IgD-negative memory B cell (primary cell): ENCODE results near the gene CSNK2A3. TPM values are rescaled to one million over a fixed set of nuclear protein-coding genes. Genes with fewer than 3 reads are reported as not detected.
"Not testable (repeated sequence)": the region's sequence is repeated elsewhere in the genome, so short reads cannot be mapped to it uniquely, and the experiment has no call there.

Experiments used
- H3K27ac Mint-ChIP-seq, 3 donors: one replicate each; pipeline ENCODE4 v1.8.0; 2020 to 2022; ENCODE audit warnings: mild to moderate bottlenecking in 3 of 3, mixed read lengths in 3 of 3, moderate library complexity in 1 of 3
- H3K27me3 Mint-ChIP-seq: one replicate; pipeline ENCODE4 v1.8.0; 2021; ENCODE audit warnings: mixed read lengths
- H3K36me3 Mint-ChIP-seq: one replicate; pipeline ENCODE4 v1.8.0; 2020; ENCODE audit warnings: mild to moderate bottlenecking, mixed read lengths
- H3K4me1 Mint-ChIP-seq, 3 donors: one replicate each; pipeline ENCODE4 v1.8.0; 2020 to 2022; ENCODE audit warnings: mixed read lengths in 3 of 3, mild to moderate bottlenecking in 1 of 3
- H3K4me3 Mint-ChIP-seq, 4 donors: one replicate each; pipeline ENCODE4 v1.8.0; 2020 to 2022; ENCODE audit warnings: mild to moderate bottlenecking in 4 of 4, mixed read lengths in 4 of 4, moderate library complexity in 3 of 4
- H3K9me3 Mint-ChIP-seq, 3 donors: one replicate each; pipeline ENCODE4 v1.8.0; 2020 to 2021; ENCODE audit warnings: mixed read lengths in 3 of 3, mild to moderate bottlenecking in 1 of 3
- polyA plus RNA-seq: library from polyadenylated mRNA; unstranded; fragments of 300-500 nt; fragmentation: Illumina TruSeq; gene quantifications from one replicate; pipeline ENCODE4 v1.2.3, GENCODE V29; 2021

Gene CSNK2A3
- polyA plus RNA-seq, 1 donor from 2014 or later: 1.3 TPM

DNA sequence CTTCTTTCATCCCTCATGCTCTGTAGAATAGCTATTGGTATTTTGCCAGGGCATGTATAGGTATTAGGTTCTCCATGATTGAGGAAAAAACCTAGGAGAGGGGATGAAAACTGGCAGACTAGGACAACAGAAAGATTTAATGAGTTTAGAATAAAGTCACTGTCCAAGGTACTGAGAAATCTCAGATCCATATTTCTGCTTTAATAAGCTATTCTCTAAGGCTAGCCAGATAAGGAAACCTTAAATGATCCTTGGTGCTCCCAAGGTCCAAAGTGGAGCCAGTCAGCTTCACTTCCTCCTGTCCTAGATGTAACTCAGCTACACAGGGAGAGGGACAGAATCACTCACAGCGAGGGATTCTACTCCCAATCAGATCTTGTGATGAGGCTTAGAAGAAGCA lies 13.7 kb upstream of the CSNK2A3 start:
- no peak overlapping the region for H3K4me3 Mint-ChIP-seq
- H3K27ac Mint-ChIP-seq: no peak overlapping the region
- H3K9me3 Mint-ChIP-seq: peaks cover 2 to 12% (median 9%) of the 10 kb centered on the region in 3 donors
- no peaks in the 10 kb centered on the region for H3K4me1 Mint-ChIP-seq
- peaks cover 2% of the 10 kb centered on the region for H3K27me3 Mint-ChIP-seq
- H3K36me3 Mint-ChIP-seq: no peaks in the 10 kb centered on the region

DNA sequence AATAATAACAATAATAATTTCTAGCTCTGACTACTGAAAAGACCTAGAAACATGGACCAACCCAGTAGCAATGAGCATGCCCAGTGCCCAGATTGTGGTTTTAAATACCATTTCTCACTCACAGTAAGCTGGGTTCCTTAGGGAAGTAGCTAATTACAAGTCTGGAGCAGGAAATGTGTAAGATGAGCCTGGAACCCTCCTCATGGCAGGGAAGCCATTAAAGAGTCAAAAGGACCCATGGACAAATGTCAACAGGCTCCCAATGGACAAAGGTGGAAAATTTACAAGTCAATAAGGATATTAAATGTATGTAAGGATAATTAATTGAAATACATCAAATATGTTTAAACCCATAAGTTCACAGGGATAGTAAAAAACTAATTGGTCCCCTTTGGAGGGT lies 10.6 kb upstream of the CSNK2A3 start:
- H3K36me3 Mint-ChIP-seq: no peaks in the 10 kb centered on the region
- H3K9me3 Mint-ChIP-seq: peaks cover 2 to 9% (median 5%) of the 10 kb centered on the region in 3 donors
- H3K4me3 Mint-ChIP-seq: no peak overlapping the region
- H3K27ac Mint-ChIP-seq: no peak overlapping the region
- no peaks in the 10 kb centered on the region for H3K4me1 Mint-ChIP-seq
- peaks cover 4% of the 10 kb centered on the region for H3K27me3 Mint-ChIP-seq

DNA sequence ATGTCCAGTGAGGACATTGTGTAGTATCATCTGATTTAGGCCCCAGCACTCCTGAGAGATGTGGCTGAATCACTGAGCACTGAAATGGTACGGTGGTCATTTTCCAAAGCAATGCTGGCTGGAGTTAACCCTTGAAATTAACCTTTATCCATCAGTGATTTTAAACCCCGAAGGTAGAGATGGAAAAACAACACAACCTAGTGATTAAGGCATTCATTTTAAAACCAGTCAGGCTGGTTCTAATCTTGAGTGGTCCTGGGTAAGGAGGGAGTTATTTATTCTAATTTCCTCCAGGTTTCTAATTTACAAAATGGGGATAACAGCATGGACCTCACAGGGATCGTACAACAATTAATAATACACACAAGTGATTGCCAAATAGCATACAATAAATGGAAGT lies 6.6 kb upstream of the CSNK2A3 start:
- Mint-ChIP-seq H3K27ac (peak overlapping the region in 1 of 3 donors; percentile 47), H3K4me3 (no peak overlapping the region), H3K4me1 (no peaks in the 10 kb centered on the region), H3K36me3 (peaks cover 2% of the 10 kb centered on the region), H3K9me3 (no peaks in the 10 kb centered on the region), H3K27me3 (peaks cover 5% of the 10 kb centered on the region)

DNA sequence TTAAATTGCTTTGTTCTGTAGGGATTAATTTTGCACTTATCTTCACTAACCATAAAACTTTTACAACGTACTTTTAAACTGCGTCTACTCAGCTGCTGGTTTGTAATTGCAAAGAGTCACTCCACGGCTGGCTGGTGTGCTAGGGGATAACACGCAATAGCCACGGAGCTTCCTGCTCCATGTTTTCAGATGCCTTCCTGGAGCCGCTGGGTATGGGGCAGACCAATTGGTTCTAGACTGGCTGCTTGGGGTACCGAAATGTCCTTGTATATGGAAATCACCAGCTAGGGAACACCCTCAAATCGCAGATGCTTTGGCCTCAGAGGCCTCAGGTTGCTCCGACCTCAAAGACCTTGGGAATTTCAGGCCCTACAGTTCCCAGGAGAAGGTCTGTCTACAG lies 3.8 kb upstream of the CSNK2A3 start:
- no peak overlapping the region for H3K4me3 Mint-ChIP-seq
- no peaks in the 10 kb centered on the region for H3K4me1 Mint-ChIP-seq
- H3K27me3 Mint-ChIP-seq: peaks cover 4% of the 10 kb centered on the region
- no peaks in the 10 kb centered on the region for H3K9me3 Mint-ChIP-seq
- H3K27ac Mint-ChIP-seq: no peak overlapping the region
- peaks cover 2% of the 10 kb centered on the region for H3K36me3 Mint-ChIP-seq

DNA sequence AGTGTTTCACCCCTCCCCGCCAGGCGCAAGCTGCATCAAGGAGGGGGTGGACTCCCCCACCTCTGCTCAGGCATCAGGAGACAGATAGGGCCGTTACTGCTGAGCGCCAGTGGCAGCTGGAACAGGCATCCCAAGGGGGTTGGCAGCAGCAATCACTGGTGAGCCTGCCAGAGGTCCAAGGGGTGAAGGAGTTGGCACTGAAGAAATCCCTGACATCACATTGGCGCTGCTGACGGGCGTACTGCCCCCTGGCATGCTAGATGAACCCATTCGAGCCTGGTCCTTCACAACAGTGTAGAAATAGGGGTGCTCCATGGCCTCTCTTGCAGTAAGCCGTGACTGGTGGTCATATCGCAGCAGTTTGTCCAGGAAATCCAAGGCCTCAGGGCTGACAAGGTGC lies 1.2 kb downstream of the CSNK2A3 start:
- H3K9me3 Mint-ChIP-seq, H3K27ac Mint-ChIP-seq, H3K4me3 Mint-ChIP-seq, H3K36me3 Mint-ChIP-seq, H3K4me1 Mint-ChIP-seq, H3K27me3 Mint-ChIP-seq: not testable (repeated sequence)

DNA sequence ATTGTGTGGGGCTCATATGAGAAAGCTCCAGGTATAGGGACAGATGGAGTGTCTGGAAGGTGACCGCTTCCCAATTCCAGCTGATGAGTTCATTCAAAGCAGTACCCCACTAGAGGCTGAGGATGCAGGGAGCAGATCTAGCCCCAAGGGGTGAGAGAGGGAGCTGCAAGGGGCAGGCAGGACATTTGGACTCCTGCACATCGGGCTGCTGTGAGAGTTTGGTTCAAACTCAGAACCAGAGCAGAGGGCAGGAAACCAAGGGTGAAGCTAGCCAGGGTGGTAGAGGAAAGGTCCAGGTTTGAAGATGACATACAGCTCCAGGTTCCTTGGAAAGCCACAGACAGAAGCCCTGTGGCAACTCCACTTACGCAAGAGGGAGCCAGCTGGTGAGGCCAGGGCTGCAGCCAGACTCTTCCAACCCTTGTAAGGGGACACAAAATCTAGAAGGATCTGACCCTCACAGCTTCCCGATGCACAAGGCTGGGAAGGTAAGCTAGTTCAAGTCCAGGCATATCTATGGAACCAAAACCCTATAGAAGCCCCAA lies 1.9 kb downstream of the CSNK2A3 start:
- H3K27ac Mint-ChIP-seq: no peak overlapping the region
- H3K36me3 Mint-ChIP-seq: no peaks in the 10 kb centered on the region
- no peak overlapping the region for H3K4me3 Mint-ChIP-seq
- H3K4me1 Mint-ChIP-seq: no peaks in the 10 kb centered on the region
- no peaks in the 10 kb centered on the region for H3K9me3 Mint-ChIP-seq
- peaks cover 3% of the 10 kb centered on the region for H3K27me3 Mint-ChIP-seq

DNA sequence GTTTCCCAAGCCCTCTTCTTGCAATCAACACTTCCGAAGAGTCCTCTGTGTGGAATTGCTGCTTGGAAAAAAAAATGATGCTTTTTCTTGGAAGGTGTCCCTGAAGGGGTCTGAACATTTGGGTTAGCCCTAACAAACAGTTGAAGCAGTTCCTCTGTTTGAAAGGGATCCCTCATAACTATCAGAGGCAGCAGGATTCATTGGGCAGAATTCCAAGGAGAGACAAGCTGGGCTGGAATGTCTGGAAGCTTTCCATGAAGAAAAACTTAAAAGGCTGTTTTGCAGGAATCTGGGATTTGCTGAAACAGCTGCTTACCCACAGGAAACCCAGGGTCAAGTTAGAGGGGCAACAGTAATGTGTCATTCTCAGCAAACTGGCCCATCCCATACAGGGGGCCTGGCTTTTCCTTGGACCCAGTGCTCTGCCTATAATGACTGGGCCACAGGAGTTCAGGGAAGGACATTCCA lies 3.1 kb downstream of the CSNK2A3 start:
- no peaks in the 10 kb centered on the region for H3K36me3 Mint-ChIP-seq
- no peaks in the 10 kb centered on the region for H3K4me1 Mint-ChIP-seq
- H3K27ac Mint-ChIP-seq: no peak overlapping the region
- H3K4me3 Mint-ChIP-seq: no peak overlapping the region
- peaks cover 3% of the 10 kb centered on the region for H3K27me3 Mint-ChIP-seq
- no peaks in the 10 kb centered on the region for H3K9me3 Mint-ChIP-seq

DNA sequence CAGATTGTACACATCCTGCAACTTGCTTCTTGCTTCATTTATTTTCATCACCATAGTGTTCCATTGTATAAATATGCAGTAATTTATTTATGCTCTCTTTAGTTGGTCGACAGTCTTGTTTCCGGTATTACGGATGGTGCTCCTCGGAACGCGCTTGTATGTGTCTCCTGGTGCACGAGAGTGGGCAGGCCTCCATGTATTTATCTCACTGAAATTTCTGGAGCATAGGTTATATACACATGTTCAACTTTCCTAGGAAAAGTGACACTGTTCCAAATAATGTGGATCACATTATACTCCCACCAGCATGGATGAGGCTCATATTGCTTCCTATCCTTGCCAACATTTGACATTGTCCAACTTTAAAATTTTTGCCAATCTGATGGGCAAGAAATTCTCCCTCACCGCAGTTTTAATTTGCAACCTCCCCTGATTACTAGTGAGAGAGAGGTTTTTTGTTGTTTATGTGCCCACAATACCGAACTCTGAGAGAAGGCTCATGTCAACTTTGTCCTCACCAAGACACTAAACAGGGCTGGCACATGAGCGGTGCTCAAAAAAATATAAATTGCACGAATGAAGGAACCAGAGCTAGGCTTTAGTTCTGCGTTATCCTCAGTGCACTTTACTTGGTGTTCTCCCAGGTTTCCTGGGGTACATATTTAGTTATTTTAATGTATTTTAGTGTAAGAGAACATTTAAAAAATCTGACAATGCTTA lies 3.8 kb downstream of the CSNK2A3 start:
- H3K27ac Mint-ChIP-seq: no peak overlapping the region

DNA sequence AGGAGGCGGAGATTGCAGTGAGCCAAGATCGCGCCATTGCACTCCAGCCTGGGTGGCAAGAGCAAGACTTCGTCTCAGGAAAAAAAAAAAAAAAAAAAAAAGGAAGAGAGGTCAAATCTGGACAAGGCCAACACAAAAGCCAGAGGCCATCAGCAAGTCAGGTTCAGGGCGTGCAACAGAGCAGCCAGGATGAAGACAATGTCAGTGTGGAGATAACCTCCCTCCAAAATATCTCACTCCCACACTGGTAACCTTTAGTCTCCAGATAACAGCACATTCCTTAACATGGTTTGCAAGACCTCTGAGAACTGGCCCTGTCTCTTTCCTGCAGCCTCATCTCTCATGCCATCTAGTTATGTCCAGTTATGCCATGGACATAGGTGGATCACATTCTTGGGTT lies 4.7 kb downstream of the CSNK2A3 start:
- no peaks in the 10 kb centered on the region for H3K4me1 Mint-ChIP-seq
- peaks cover 2% of the 10 kb centered on the region for H3K27me3 Mint-ChIP-seq
- no peak overlapping the region for H3K4me3 Mint-ChIP-seq
- no peak overlapping the region for H3K27ac Mint-ChIP-seq
- no peaks in the 10 kb centered on the region for H3K36me3 Mint-ChIP-seq
- H3K9me3 Mint-ChIP-seq: peaks cover 0 to 1% (median 0%) of the 10 kb centered on the region in 3 donors

More for the DNA sequence above, 3.8 kb downstream of the CSNK2A3 start:
- Mint-ChIP-seq H3K9me3 (peaks cover 0 to under 1% (median 0%) of the 10 kb centered on the region in 3 donors), H3K36me3 (no peaks in the 10 kb centered on the region), H3K27me3 (peaks cover 2% of the 10 kb centered on the region), H3K4me1 (no peaks in the 10 kb centered on the region), H3K4me3 (no peak overlapping the region)

DNA sequence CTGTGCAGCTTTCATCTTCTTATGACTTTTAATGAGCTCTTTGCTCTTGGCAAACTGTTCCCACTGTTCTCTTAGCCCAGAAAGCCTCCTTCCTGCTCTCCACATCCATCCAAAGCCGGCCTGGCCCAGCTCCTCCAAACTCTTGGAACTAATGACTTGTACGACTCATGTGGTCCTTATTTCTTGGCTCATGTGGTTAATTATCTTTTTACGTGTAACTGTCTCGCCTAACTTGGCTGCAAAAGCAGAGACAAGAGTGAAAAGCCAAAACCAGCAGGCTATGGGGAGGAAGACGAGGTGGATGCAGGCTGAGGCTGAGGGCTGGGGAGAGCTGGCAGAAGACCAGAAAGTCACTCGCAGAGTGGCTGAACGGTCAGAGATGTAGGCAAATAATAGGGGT lies 5.5 kb downstream of the CSNK2A3 start:
- no peaks in the 10 kb centered on the region for H3K36me3 Mint-ChIP-seq
- H3K9me3 Mint-ChIP-seq: peaks cover 0 to 1% (median 0%) of the 10 kb centered on the region in 3 donors

DNA sequence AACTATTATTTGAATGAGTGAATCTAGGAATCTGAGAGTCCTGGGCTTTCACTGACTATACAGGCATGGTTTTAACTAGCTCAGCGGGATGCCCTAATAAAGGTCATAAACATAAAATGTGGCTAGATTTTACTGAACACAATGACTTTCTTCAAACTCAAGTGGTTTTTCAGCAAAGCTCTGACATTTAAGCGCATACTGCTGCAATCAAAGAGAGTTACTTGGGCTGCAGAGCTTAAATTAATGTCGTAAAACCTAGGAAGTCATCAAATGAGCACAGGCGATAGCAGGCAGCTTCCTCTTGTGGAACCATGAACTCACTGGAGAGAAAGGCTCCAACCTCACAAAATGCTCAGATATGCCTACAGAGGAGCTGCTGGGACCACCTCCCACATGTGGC lies 6.7 kb downstream of the CSNK2A3 start:
- no peaks in the 10 kb centered on the region for H3K36me3 Mint-ChIP-seq
- H3K4me3 Mint-ChIP-seq: no peak overlapping the region
- no peak overlapping the region for H3K27ac Mint-ChIP-seq
- H3K27me3 Mint-ChIP-seq: peaks cover 2% of the 10 kb centered on the region
- peaks cover 0 to 1% (median 0%) of the 10 kb centered on the region in 3 donors for H3K9me3 Mint-ChIP-seq
- H3K4me1 Mint-ChIP-seq: no peaks in the 10 kb centered on the region

More for the DNA sequence above, 5.5 kb downstream of the CSNK2A3 start:
- H3K27me3 Mint-ChIP-seq: peaks cover 2% of the 10 kb centered on the region
- no peak overlapping the region for H3K27ac Mint-ChIP-seq
- no peak overlapping the region for H3K4me3 Mint-ChIP-seq
- no peaks in the 10 kb centered on the region for H3K4me1 Mint-ChIP-seq

DNA sequence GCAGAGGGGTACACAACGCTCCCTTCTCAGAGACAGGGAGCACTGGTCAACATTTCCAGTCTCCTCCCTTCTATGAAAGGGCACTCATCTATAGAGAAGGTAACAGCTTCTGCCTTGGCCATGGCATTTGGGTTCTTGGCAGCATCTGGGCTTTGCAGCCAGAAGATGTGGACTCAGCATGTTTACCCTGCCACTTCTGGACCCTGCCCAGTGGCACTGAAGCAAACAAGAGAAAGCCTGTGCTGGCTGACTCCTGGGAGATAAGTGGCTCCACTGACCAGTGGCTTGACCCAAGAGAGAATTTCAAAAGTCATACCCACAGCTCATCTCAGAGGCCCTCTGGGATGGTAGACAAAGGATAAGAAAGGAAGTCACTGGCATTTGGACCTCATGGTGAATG lies 8.0 kb downstream of the CSNK2A3 start:
- H3K4me1 Mint-ChIP-seq: no peaks in the 10 kb centered on the region
- no peak overlapping the region for H3K4me3 Mint-ChIP-seq
- peaks cover 0 to 1% (median 0%) of the 10 kb centered on the region in 3 donors for H3K9me3 Mint-ChIP-seq
- no peaks in the 10 kb centered on the region for H3K36me3 Mint-ChIP-seq
- no peaks in the 10 kb centered on the region for H3K27me3 Mint-ChIP-seq
- H3K27ac Mint-ChIP-seq: no peak overlapping the region

DNA sequence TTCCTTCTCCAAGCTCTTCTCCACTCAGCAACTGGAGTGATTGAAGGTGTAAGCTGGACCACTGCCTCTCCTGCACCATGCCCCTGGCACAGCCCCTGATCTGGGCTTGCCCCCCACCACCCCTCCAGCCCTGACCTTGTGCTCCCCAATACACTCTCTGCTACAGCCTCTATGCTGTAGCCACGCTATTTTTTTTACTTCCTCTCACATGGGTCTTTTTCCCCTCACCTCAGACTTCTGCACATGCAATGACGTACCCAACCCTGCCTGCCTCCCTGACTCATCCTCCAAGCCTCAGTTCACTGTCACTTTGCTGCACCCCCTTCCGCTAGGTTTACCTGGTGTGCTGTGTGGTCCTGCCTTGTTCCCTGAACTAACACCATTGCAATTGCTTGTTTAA lies 9.0 kb downstream of the CSNK2A3 start:
- Mint-ChIP-seq H3K27ac (no peak overlapping the region), H3K36me3 (no peaks in the 10 kb centered on the region), H3K9me3 (peaks cover 0 to 1% (median 0%) of the 10 kb centered on the region in 3 donors), H3K27me3 (no peaks in the 10 kb centered on the region), H3K4me3 (no peak overlapping the region), H3K4me1 (peaks cover 0 to 2% (median 0%) of the 10 kb centered on the region in 3 donors)

DNA sequence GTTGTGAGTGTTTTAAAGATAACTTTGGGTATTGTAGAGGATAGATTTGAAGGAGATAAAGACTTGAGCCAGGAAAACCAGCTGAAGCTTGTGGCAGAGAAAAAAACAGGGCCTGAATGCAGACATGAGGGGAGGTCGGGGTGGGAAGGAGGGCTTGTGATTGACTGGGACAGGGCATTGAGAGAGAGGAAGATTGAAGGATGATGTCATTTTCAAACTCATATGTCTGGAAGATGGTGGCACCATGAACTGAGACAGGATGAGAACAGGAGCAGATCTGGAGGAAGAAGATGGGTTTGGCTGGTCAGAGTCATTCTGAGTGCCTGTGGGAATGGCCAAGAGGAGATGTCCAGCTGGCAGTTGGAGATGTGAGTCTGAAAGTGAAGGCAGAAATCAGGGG lies 14.7 kb downstream of the CSNK2A3 start:
- H3K4me1 Mint-ChIP-seq: peaks cover 0 to 4% (median 4%) of the 10 kb centered on the region in 3 donors
- no peak overlapping the region for H3K27ac Mint-ChIP-seq
- H3K9me3 Mint-ChIP-seq: no peaks in the 10 kb centered on the region
- H3K36me3 Mint-ChIP-seq: no peaks in the 10 kb centered on the region
- H3K27me3 Mint-ChIP-seq: peaks cover 6% of the 10 kb centered on the region
- H3K4me3 Mint-ChIP-seq: no peak overlapping the region

DNA sequence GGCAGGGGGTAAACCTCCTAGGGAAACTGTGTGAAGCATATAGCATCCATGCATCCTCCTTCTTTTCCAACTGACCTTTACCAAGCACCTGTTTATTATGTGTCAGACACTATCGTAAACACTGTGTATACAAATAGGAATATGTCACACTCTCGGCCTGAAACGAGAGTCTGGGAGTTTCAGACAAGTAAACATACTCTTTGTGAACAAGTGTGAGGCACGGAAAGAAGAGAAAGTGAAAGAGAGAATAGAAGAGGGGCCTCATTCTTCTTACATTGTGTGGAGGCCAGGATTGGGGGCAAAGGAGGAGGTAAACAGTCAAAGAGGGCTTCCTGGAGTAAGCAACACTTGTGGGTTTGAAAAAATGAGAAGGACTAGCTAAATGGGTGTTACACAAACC lies 16.4 kb downstream of the CSNK2A3 start:
- Mint-ChIP-seq H3K4me1 (peaks cover 0 to 4% (median 4%) of the 10 kb centered on the region in 3 donors), H3K36me3 (no peaks in the 10 kb centered on the region), H3K4me3 (no peak overlapping the region), H3K27ac (no peak overlapping the region), H3K27me3 (peaks cover 6% of the 10 kb centered on the region), H3K9me3 (no peaks in the 10 kb centered on the region)

DNA sequence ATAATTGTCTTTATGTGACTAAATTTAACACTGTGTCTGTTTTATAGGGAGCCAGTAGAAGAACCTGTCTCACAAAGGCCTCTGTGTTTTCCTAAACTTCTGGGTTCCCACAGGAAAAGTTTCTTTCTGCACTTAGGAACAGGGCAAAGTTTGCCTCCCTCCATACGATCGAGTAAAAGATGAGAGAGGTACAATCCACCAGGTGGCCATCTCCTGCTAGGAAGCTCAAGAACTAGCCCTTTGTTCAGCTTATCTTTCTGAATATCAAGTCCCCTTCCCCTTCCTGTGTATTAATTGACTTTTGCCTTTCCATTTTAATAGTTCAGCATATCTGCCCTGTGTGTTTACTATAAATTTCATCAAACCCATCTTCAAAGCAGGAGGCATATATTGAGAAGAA lies 18.0 kb downstream of the CSNK2A3 start:
- Mint-ChIP-seq H3K4me3 (no peak overlapping the region), H3K4me1 (peaks cover 0 to 4% (median 4%) of the 10 kb centered on the region in 3 donors), H3K9me3 (no peaks in the 10 kb centered on the region), H3K27me3 (peaks cover 6% of the 10 kb centered on the region), H3K36me3 (no peaks in the 10 kb centered on the region), H3K27ac (no peak overlapping the region)
